ENCODE results near the gene KRTAP10-2. TPM values are rescaled to one million over a fixed set of nuclear protein-coding genes. Genes with fewer than 3 reads are reported as not detected.

KRTAP10-2 gene
- total RNA-seq, result not detected in 2 replicates

GRCh38 chr21:44551340-44551961 lies at the start of gene KRTAP10-2:
Gene KRTAP10-2 (minus strand): TSS chr21:44551505. CDS start chr21:44551458, 47 bp downstream.

DNA sequence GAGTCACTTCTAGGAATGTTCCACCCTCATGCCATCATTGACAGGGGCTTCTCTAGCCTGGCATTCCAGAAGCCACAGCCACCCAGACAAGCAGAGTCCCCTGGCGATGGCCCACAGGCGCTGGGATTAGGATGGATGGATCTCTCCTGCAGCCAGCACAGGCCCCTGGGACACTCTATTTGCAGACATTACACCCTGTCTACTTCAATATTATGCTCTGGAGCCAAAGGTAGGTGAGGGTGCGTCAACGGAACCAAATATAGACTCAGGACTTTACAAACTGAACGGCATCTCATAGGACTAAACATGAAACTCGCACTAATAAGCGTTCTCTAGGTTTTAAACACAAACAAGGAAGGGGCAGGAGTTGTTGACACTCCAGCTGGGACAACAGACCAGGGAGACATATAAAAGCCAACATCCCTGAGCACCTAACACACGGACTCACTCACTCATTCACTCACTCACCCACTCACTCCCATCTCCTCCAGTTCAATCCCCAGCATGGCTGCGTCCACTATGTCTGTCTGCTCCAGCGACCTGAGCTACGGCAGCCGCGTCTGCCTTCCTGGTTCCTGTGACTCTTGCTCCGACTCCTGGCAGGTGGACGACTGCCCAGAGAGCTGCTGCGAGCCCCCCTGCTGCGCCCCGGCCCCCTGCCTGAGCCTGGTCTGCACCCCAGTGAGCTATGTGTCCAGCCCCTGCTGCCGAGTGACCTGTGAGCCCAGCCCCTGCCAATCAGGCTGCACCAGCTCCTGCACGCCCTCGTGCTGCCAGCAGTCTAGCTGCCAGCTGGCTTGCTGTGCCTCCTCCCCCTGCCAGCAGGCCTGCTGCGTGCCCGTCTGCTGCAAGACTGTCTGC lies 49.0 kb upstream of the KRTAP10-2 start, which contains the start of gene KRTAP10-7:
KRTAP10-7 (plus strand) TSS at position 480 of the 861 bp plus-strand sequence; CDS start at position 505, 25 bp downstream.

DNA sequence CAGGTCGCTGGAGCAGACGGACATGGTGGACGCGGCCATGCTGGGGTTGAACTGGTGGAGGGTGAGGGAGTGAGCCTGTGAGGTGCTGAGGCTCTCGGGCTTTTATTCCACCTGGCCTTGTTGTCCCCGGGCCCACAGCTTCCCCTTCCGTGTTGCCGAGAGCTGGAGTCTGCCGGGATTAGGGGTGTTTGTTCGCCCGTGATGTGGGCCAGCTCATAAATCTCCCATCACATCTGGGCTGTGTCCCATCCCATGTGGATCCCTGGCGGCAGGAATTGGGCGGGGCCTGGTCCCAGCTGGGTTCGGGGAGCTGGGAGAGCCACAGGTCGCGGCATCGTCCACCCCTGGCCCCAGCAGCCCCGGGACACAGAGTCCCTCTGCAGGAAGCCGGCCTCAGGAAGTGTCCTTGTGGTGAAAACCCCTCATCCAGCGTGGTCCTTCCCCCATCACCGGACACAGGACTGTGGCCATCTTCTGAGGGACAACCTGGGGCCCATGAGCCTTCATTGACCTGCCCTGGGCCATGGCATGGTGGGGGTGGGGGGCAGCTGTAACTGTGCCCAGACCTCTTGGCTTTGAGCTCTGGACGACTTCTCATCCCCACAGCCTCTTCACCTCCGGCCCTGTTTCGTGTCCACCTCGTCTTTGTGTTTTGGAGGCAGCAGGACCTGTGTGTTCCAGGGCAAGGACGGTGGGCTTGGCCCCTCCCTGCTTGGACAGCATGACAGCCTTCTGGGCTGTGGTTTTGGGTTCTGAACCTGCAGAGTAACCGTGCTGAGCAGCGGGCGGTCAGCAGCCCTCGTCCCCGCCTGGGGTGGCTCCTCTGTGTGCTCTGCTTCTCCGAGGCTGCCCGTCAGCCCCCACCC lies 41.4 kb upstream of the KRTAP10-2 start, which contains the start of gene KRTAP10-6:
KRTAP10-6 (minus strand) TSS at position 60 of the 866 bp plus-strand sequence; CDS start at position 39, 21 bp downstream.

GRCh38 chr21:44580231-44580821 lies 29.0 kb upstream of the KRTAP10-2 start, which contains the start of gene KRTAP10-5:
Gene KRTAP10-5 (minus strand): TSS chr21:44580604. CDS start chr21:44580578, 26 bp downstream.

GRCh38 chr21:44573630-44574456 lies 22.5 kb upstream of the KRTAP10-2 start, which contains the start of gene KRTAP10-4:
Gene KRTAP10-4 (plus strand): TSS chr21:44573729. CDS start chr21:44573759, 30 bp downstream.

DNA sequence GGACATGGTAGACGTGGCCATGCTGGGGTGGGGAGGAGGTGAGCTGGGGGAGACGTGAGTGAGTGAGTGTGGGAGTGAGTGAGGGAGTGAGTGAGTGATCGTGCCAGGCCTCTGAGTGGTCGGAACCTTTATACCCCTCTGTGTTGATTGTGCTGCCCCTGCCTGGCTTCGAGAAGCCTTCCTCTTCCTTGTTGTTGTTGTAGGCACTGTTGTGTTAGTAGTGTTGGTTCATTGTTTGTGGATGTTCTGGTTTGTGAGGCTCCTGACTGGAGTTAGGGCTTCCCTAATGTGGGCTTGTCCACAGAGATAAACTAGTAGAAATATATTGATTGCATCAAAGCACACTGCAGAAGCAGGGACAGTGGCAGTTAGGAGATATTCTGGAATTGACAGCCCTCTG lies 7.4 kb upstream of the KRTAP10-2 start, which contains the start of gene KRTAP10-3:
KRTAP10-3 (minus strand) TSS at position 101 of the 400 bp plus-strand sequence; CDS start at position 21, 80 bp downstream.

DNA sequence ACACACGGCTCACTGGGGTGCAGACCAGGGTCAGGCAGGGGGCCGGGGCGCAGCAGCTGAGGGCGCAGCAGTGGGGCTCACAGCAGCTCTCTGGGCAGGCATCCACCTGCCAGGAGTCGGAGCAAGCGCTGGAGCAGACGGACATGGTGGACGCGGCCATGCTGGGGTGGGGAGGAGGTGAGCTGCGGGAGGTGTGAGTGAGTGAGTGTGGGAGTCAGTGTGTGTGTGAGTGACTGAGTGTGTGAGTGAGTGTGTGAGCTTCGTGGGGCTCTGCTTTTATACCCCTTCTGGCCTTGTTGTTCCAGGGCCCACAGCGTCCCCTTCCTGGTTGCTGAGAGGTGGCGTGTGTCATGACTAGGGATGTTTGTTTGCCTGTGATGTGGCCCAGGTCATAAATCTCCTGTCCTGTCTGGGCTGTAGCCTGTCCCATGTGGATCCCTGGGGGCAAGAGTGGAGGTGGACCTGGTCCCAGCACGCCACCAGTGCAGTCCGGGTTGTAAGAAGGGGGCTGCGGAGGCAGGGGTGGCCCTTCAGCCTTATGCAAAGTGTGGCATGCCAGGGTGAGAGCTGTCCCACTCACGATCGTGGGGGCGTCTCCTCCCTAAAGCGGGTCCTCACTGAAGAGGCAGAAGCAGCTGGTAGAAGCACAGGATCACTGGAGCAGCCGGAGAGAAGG lies 11.2 kb downstream of the KRTAP10-2 start, which contains the start of gene KRTAP10-1:
KRTAP10-1 (minus strand) TSS at position 205 of the 676 bp plus-strand sequence; CDS start at position 160, 45 bp downstream.

Other genes with a start within 250 kb of the KRTAP10-2 start
- 13.4 and 15.6 TPM in 2 replicates for gene CFAP410, start 212.1 kb downstream of the KRTAP10-2 start, total RNA-seq
- under 0.01 TPM in 1 of 2 replicates, not detected in the other for gene TRPM2, start 197.9 kb downstream of the KRTAP10-2 start, total RNA-seq
- 0.13 and 0.25 TPM in 2 replicates for gene LRRC3, start 96.0 kb downstream of the KRTAP10-2 start, total RNA-seq
- not detected in 2 replicates for gene KRTAP10-1, start 11.3 kb downstream of the KRTAP10-2 start, total RNA-seq
- not detected in 2 replicates for gene KRTAP10-3, start 7.3 kb upstream of the KRTAP10-2 start, total RNA-seq
- gene KRTAP10-4, start 22.2 kb upstream of the KRTAP10-2 start, total RNA-seq, result not detected in 2 replicates
- not detected in 2 replicates for gene KRTAP10-5, start 29.1 kb upstream of the KRTAP10-2 start, total RNA-seq
- gene KRTAP10-6, start 41.0 kb upstream of the KRTAP10-2 start, total RNA-seq, result not detected in 2 replicates
- gene KRTAP10-7, start 49.1 kb upstream of the KRTAP10-2 start, total RNA-seq, result not detected in 2 replicates
- gene KRTAP10-8, start 60.6 kb upstream of the KRTAP10-2 start, total RNA-seq, result not detected in 2 replicates
- gene KRTAP10-9, start 75.6 kb upstream of the KRTAP10-2 start, total RNA-seq, result not detected in 2 replicates
- gene KRTAP10-10, start 85.9 kb upstream of the KRTAP10-2 start, total RNA-seq, result not detected in 2 replicates
- gene KRTAP10-11, start 94.9 kb upstream of the KRTAP10-2 start, total RNA-seq, result not detected in 2 replicates
- not detected in 2 replicates for gene KRTAP12-4, start 103.2 kb upstream of the KRTAP10-2 start, total RNA-seq
- not detected in 2 replicates for gene KRTAP12-3, start 106.4 kb upstream of the KRTAP10-2 start, total RNA-seq
- not detected in 2 replicates for gene KRTAP12-2, start 115.4 kb upstream of the KRTAP10-2 start, total RNA-seq
- gene KRTAP12-1, start 130.7 kb upstream of the KRTAP10-2 start, total RNA-seq, result not detected in 2 replicates
- not detected in 2 replicates for gene KRTAP10-12, start 145.7 kb upstream of the KRTAP10-2 start, total RNA-seq
- not detected in 2 replicates for gene TSPEAR, start 160.1 kb upstream of the KRTAP10-2 start, total RNA-seq

All from aortic smooth muscle cell (primary cell).